ENCODE data around the gene NEK8.
"Not testable (repeated sequence)": the region's sequence is repeated elsewhere in the genome, so short reads cannot be mapped to it uniquely, and the experiment has no call there.

Gene NEK8

GRCh38 chr17:28774206-28774605 lies 45.6 kb downstream of the NEK8 start:
- no peak for DNase-seq

- no peak for DNase-seq
Measured at GRCh38 chr17:28777178-28777577, 48.6 kb downstream of the NEK8 start.

- DNase-seq, result not testable (repeated sequence)
Measured at GRCh38 chr17:28779601-28780000, 51.0 kb downstream of the NEK8 start.

- DNase-seq, result no peak
Measured at GRCh38 chr17:28783161-28783560, 54.6 kb downstream of the NEK8 start.

GRCh38 chr17:28788100-28788499 lies 59.5 kb downstream of the NEK8 start:
- DNase-seq, result no peak

All from NCI-H526 treated with DMSO at 0.1 percent for 48 hours (cell line).